GM12878 (cell line): Measurements from ENCODE around the gene CSNK2A1. TPM values are rescaled to one million over a fixed set of nuclear protein-coding genes. Genes with fewer than 3 reads are reported as not detected.

ENCODE experiments used
- ATAC-seq: fragments of 200-7000 bp; cut with Tn5 transposase; 3 replicates; pipeline ENCODE4 v1.9.1; 2020; ENCODE audit warnings: mild to moderate bottlenecking, moderate library complexity
- BruUV-seq: library from RNA; stranded (reverse); fragments of 400-500 nt; replicated peaks from 2 replicates; lab custom pipeline; 2021; lab: Mats Ljungman, UMichigan
- CTCF ChIA-PET: fragments of 300-600 bp; sonication (Branson Sonifier 250); formaldehyde crosslinking; extraction: SDS; loops from one replicate; lab custom pipeline; 2021; ENCODE audit warnings: inconsistent platforms; lab: Yijun Ruan, JAX
- POLR2A ChIA-PET: fragments of 350-600 bp; formaldehyde crosslinking; extraction: SDS; loops from one replicate; lab custom pipeline; 2021; ENCODE audit warnings: inconsistent platforms; lab: Charles Lee
- RAD21 ChIA-PET: fragments of 300-600 bp; sonication (Branson Sonifier 250); formaldehyde crosslinking; loops from one replicate; lab custom pipeline; 2023; ENCODE audit warnings: antibody characterized with exemption; ENCODE audit not compliant: unreplicated experiment; lab: Charles Lee
- SMC1A ChIA-PET: fragments of 300-600 bp; sonication (Branson Sonifier 250); formaldehyde crosslinking; loops from one replicate; lab custom pipeline; 2023; ENCODE audit not compliant: unreplicated experiment, uncharacterized antibody; lab: Charles Lee
- DNase-seq: peaks from one replicate; pipeline ENCODE4 v3.0.0-alpha.2; 2011; ENCODE audit warnings: low read depth, low spot score
- FAIRE-seq: peaks from 3 replicates; lab custom pipeline; 2011; peaks lifted over from hg19 to GRCh38; lab: Jason Lieb, UNC
- H2AFZ ChIP-seq: 2 replicates; pipeline ENCODE4 v1.6.0; 2011; ENCODE audit warnings: low read depth, low read length, control low read depth; ENCODE audit not compliant: control insufficient read depth
- H3K27ac ChIP-seq: 2 replicates; pipeline ENCODE4 v1.5.1; 2011; ENCODE audit warnings: control low read depth; ENCODE audit not compliant: control insufficient read depth, insufficient read depth
- H3K27me3 ChIP-seq, 2 experiments: replicated peaks in 1 of 2; 2 replicates each; pipeline versions ENCODE4 v1.6.0 to v1.6.1; 2011; ENCODE audit warnings: low read length in 1 of 2; ENCODE audit not compliant: control insufficient read depth in 2 of 2, insufficient read depth in 2 of 2
- H3K36me3 ChIP-seq, 2 experiments: 2 replicates each; pipeline ENCODE4 v1.5.1; 2011; ENCODE audit warnings: low read length in 1 of 2; ENCODE audit not compliant: control insufficient read depth in 2 of 2, insufficient read depth in 2 of 2
- H3K4me1 ChIP-seq: 2 replicates; pipeline ENCODE4 v1.6.1; 2011; ENCODE audit warnings: mild to moderate bottlenecking, low read length, moderate library complexity, mixed read lengths; ENCODE audit not compliant: control insufficient read depth, insufficient read depth
- H3K4me2 ChIP-seq: 2 replicates; pipeline ENCODE4 v1.6.0; 2011; ENCODE audit warnings: control low read depth; ENCODE audit not compliant: control insufficient read depth, insufficient read depth
- H3K4me3 ChIP-seq: fragments of 200-600 bp; sonication (generic); 2 replicates; pipeline ENCODE4 v1.5.1; 2016
- H3K79me2 ChIP-seq: 2 replicates; pipeline ENCODE4 v1.6.0; 2011; ENCODE audit warnings: low read length; ENCODE audit not compliant: control insufficient read depth, insufficient read depth
- H3K9ac ChIP-seq: 2 replicates; pipeline ENCODE4 v1.8.0; 2011; ENCODE audit warnings: low read length, control low read depth, mixed read lengths; ENCODE audit not compliant: control insufficient read depth, insufficient read depth
- H3K9me3 ChIP-seq: replicated peaks from 3 replicates; pipeline ENCODE4 v1.5.1; 2011; ENCODE audit warnings: mild to moderate bottlenecking, low read length; ENCODE audit not compliant: control insufficient read depth, insufficient read depth
- H4K20me1 ChIP-seq: 2 replicates; pipeline ENCODE4 v1.6.0; 2011; ENCODE audit not compliant: control insufficient read depth, insufficient read depth
- CHD1 ChIP-seq: IDR thresholded peaks from 2 replicates; pipeline ENCODE4 v1.6.1; 2012; ENCODE audit warnings: low read depth, low read length, improper control_type of control experiment
- E4F1 ChIP-seq: fragments of 450-650 bp; IDR thresholded peaks from 2 replicates; pipeline ENCODE4 v1.6.1; 2018; ENCODE audit warnings: borderline replicate concordance, mild to moderate bottlenecking; ENCODE audit not compliant: partially characterized antibody
- EP300 ChIP-seq, 2 experiments: fragments of 150-350 bp in 1 of 2; IDR thresholded peaks; 2 replicates each; pipeline ENCODE4 v1.6.1; 2011 to 2012; ENCODE audit warnings: low read depth in 2 of 2, low read length in 2 of 2, borderline replicate concordance in 1 of 2, improper control_type of control experiment in 1 of 2, inconsistent platforms in 1 of 2; ENCODE audit not compliant: control insufficient read depth in 1 of 2
- FOS ChIP-seq: IDR thresholded peaks from 3 replicates; pipeline ENCODE4 v1.6.1; 2011; ENCODE audit warnings: borderline replicate concordance; ENCODE audit not compliant: insufficient read length; ENCODE audit errors: extremely low read depth
- FOXK2 ChIP-seq: fragments of 450-650 bp; IDR thresholded peaks from 2 replicates; pipeline ENCODE4 v1.6.1; 2017; ENCODE audit warnings: mild to moderate bottlenecking, moderate library complexity
- HDAC2 ChIP-seq: fragments of 200-600 bp; sonication (generic); IDR thresholded peaks from 2 replicates; pipeline ENCODE4 v1.6.1; 2017
- HDAC6 ChIP-seq: fragments of 200-600 bp; sonication (generic); IDR thresholded peaks from one replicate; pipeline ENCODE4 v1.8.0; 2017; ENCODE audit warnings: antibody characterized with exemption; ENCODE audit not compliant: unreplicated experiment
- IKZF2 ChIP-seq, 2 experiments: fragments of 450-650 bp; IDR thresholded peaks; 2 replicates each; pipeline ENCODE4 v1.6.1; 2017; ENCODE audit warnings: mild to moderate bottlenecking in 2 of 2, moderate library complexity in 2 of 2
- JUND ChIP-seq: IDR thresholded peaks from 2 replicates; pipeline ENCODE4 v1.6.1; 2012; ENCODE audit warnings: low read depth, mild to moderate bottlenecking, low read length, improper control_type of control experiment, moderate library complexity
- NBN ChIP-seq: fragments of 450-650 bp; IDR thresholded peaks from 2 replicates; pipeline ENCODE4 v1.6.1; 2016
- POLR2AphosphoS5 ChIP-seq: IDR thresholded peaks from 2 replicates; pipeline ENCODE4 v1.6.1; 2011; ENCODE audit warnings: mild to moderate bottlenecking, low read length, inconsistent platforms
- SKIL ChIP-seq: fragments of 450-650 bp; IDR thresholded peaks from 2 replicates; pipeline ENCODE4 v1.6.1; 2017; ENCODE audit warnings: mild to moderate bottlenecking, low read depth, inconsistent platforms; ENCODE audit not compliant: poor library complexity, severe bottlenecking
- SMAD1 ChIP-seq: fragments of 450-650 bp; IDR thresholded peaks from 2 replicates; pipeline ENCODE4 v1.6.1; 2018; ENCODE audit warnings: mild to moderate bottlenecking, low read depth; ENCODE audit not compliant: partially characterized antibody
- SREBF2 ChIP-seq: IDR thresholded peaks from 2 replicates; pipeline ENCODE4 v1.6.1; 2012; ENCODE audit warnings: mild to moderate bottlenecking, low read length
- WGBS: methylation state at CpG from one replicate; pipeline ENCODE4 v1.1.6; 2016; ENCODE audit warnings: low lambda C conversion rate; ENCODE audit not compliant: insufficient replicate concordance, insufficient coverage; ENCODE audit errors: missing lambda C conversion rate; 5-methylcytosine and 5-hydroxymethylcytosine counted together
- in situ Hi-C: fragments of 300-500 bp; cut with MboI; formaldehyde crosslinking; loops from 9 replicates; pipeline ENCODE4 v1.14.3; 2018; ENCODE audit warnings: mixed read lengths
- intact Hi-C: fragments of 100-400 bp; cut with micrococcal nuclease; formaldehyde crosslinking; loops from one replicate; pipeline ENCODE4 v1.14.2; 2022; ENCODE audit not compliant: unreplicated experiment
- polyA plus RNA-seq, 11 experiments: library from polyadenylated mRNA; depleted of rRNA in 4 of 11; unstranded in 6 of 11; stranded (reverse) in 5 of 11; fragments of >200 nt; fragmentation: Nextera tagmentation in 4 of 11; fragmentation: Illumina TruSeq in 1 of 11; extraction: Ambion mirVana in 4 of 11; extraction: Trizol in 1 of 11; gene quantifications; 1 replicate in 1 of 11; 2 replicates in 10 of 11; pipeline versions ENCODE4 v1.2.1 to v1.2.3, GENCODE V29; 2011 to 2016; ENCODE audit warnings: inconsistent platforms in 2 of 11, missing spikeins in 2 of 11, low read depth in 1 of 11
- total RNA-seq, 4 experiments: library from RNA; depleted of rRNA in 3 of 4; stranded (reverse); fragments of >200 nt in 3 of 4; fragmentation: Illumina TruSeq in 1 of 4; extraction: Trizol in 1 of 4; gene quantifications; 2 replicates each; pipeline versions ENCODE4 v1.2.1 to v1.2.3, GENCODE V29; 2013 to 2021

CSNK2A1 gene
- total and polyA plus RNA-seq, 10 of the 15 experiments (the other 5 are each of a cell fraction or from before 2014, with no cell fraction given), result 47.6 to 199 (median 95.0) TPM

GRCh38 chr20:575230-575629, 31.6 kb upstream of the CSNK2A1 start:
- WGBS, result 34% methylated on average over 3 of the region's 3 CpGs
- Histone ChIP-seq H4K20me1 (no peaks in the 10 kb centered on the region), H3K4me3 (no peak overlapping the region), H3K4me2 (no peak overlapping the region), H3K27me3 (peaks cover 0 to 7% of the 10 kb centered on the region in 2 experiments; a peak in 2 of 4 replicates), H2AFZ (no peak overlapping the region), H3K9me3 (no peaks in the 10 kb centered on the region; the same call in 2 of the 3 replicates), H3K36me3 (no peaks in the 10 kb centered on the region), H3K79me2 (no peaks in the 10 kb centered on the region), H3K9ac (no peak overlapping the region), H3K27ac (no peak overlapping the region), H3K4me1 (no peaks in the 10 kb centered on the region)
- ChIA-PET POLR2A (interaction anchor here (1.6 kb wide), 1 partner anchor 14 kb away, joined by 3 read pairs; no protein-coding TSS in a partner anchor), RAD21 (no interaction called here), SMC1A (interaction anchor here (0.6 to 1.2 kb wide), 2 partner anchors 70 to 92 kb away, joined by 3 read pairs; no protein-coding TSS in a partner anchor), CTCF (interaction anchor here (0.9 to 8.4 kb wide), 5 partner anchors 9 to 92 kb away, joined by 3 to 46 read pairs (median 5); no protein-coding TSS in a partner anchor)
- BruUV-seq, result no TSS peak
- in situ Hi-C loops, result no loop called here
- no peak for FAIRE-seq
- ATAC-seq, result no peak
- intact Hi-C loops, result loop anchor here (5.0 kb wide), 1 partner anchor 77 kb away; the partner anchor contains the start of gene SRXN1
- no peak for TF ChIP-seq NBN
- TF ChIP-seq FOXK2, result no peak
- no peak for TF ChIP-seq JUND
- no peak for TF ChIP-seq EP300 (IDR thresholded peaks at IDR 0.05; ENCODE audit: borderline replicate concordance in 1 of 2, control insufficient read depth in 1 of 2, low read depth in 2 of 2, low read length in 2 of 2)
- no peak for TF ChIP-seq IKZF2 (IDR thresholded peaks at IDR 0.05)
- no peak for TF ChIP-seq SKIL
- no peak for TF ChIP-seq POLR2AphosphoS5
- TF ChIP-seq HDAC2, result no peak
- no peak for TF ChIP-seq HDAC6
- TF ChIP-seq SREBF2, result no peak
- TF ChIP-seq FOS, result no peak
- TF ChIP-seq CHD1, result no peak
- no peak for TF ChIP-seq SMAD1
- TF ChIP-seq E4F1, result no peak
- DNase-seq, result no peak
